HG03095 (cell line): ENCODE measurements around the gene CDKL1.
"Not testable (repeated sequence)": the region's sequence is repeated elsewhere in the genome, so short reads cannot be mapped to it uniquely, and the experiment has no call there.

ENCODE experiments used
- ATAC-seq: cut with Tn5 transposase; IDR thresholded peaks from one replicate; pipeline ENCODE4 v1.9.1; 2021; ENCODE audit warnings: moderate library complexity; ENCODE audit not compliant: unreplicated experiment

The CDKL1 gene

GRCh38 chr14:50359631-50360030, 37.0 kb downstream of the CDKL1 start:
- no peak for ATAC-seq

GRCh38 chr14:50357753-50358395, 38.8 kb downstream of the CDKL1 start:
- no peak for ATAC-seq

GRCh38 chr14:50357124-50357523, 39.6 kb downstream of the CDKL1 start:
- no peak for ATAC-seq

GRCh38 chr14:50356283-50356682, 40.4 kb downstream of the CDKL1 start:
- not testable (repeated sequence) for ATAC-seq

- no peak for ATAC-seq
Measured at GRCh38 chr14:50355692-50356091, 41.0 kb downstream of the CDKL1 start.

GRCh38 chr14:50354527-50354926, 42.2 kb downstream of the CDKL1 start:
- ATAC-seq = no peak

- no peak for ATAC-seq
Measured at GRCh38 chr14:50353126-50353525, 43.6 kb downstream of the CDKL1 start.

GRCh38 chr14:50352584-50352983, 44.1 kb downstream of the CDKL1 start:
- ATAC-seq = no peak

- no peak for ATAC-seq
Measured at GRCh38 chr14:50350975-50351374, 45.7 kb downstream of the CDKL1 start.

- no peak for ATAC-seq
Measured at GRCh38 chr14:50348933-50349332, 47.7 kb downstream of the CDKL1 start.

GRCh38 chr14:50347521-50347920, 49.2 kb downstream of the CDKL1 start:
- ATAC-seq = no peak

GRCh38 chr14:50345846-50346422, 50.7 kb downstream of the CDKL1 start:
- no peak for ATAC-seq

GRCh38 chr14:50344876-50345563, 51.7 kb downstream of the CDKL1 start:
- ATAC-seq = no peak

- peak; percentile 85 for ATAC-seq
Measured at GRCh38 chr14:50344116-50344775, 52.4 kb downstream of the CDKL1 start.

- ATAC-seq = no peak
Measured at GRCh38 chr14:50343434-50343833, 53.2 kb downstream of the CDKL1 start.

GRCh38 chr14:50342221-50343078, 54.2 kb downstream of the CDKL1 start:
- ATAC-seq = peak; percentile 41

- no peak for ATAC-seq
Measured at GRCh38 chr14:50340963-50341362, 55.7 kb downstream of the CDKL1 start.

- no peak for ATAC-seq
Measured at GRCh38 chr14:50340045-50340444, 56.6 kb downstream of the CDKL1 start.

- ATAC-seq = no peak
Measured at GRCh38 chr14:50339178-50339804, 57.4 kb downstream of the CDKL1 start.

GRCh38 chr14:50338587-50338986, 58.1 kb downstream of the CDKL1 start:
- no peak for ATAC-seq
